ENCODE results near the gene BCORL1.

BCORL1 gene

DNA sequence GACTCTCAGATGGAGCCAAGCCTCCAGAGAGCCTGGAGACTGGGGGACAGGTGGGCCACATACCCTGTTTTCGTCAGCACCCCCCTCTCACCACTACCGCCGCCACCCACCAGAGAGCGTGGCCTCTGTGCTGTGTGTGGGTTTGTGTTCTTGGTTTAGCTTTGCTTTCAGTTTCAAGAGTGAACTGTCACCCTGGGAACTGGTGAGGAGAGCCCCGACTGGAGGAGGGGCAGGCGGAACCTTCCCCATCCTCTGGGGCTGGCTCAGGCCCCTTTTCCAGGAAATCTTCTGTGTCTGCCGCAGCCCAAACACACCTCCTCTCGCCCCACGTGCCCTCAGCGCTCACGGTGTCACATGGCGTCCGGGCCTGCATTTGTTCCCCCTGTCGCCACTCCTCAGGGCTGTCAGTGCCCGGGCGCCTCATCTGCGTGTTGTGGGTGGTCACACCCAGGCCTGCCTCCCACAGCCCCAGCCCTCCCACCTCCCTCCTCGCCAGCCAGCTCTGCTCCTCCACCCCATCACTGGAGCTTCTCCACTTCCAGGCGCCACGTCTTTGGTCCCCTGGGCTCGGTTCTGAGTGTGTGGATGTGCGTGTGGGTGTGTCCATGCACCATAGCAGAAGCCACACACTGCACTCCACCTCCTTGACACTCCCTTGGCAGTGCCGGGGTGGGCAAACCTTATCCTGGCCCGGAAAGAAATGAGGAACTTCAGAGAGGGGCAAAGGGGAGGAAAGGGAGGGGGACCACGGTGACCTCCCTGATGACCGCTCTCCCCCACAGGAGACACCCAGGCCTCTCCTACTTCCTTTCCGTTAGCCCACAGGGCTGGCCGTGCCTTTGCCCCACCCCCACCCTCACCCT is 100.0 kb downstream of the BCORL1 start:
- TF ChIP-seq SPI1 (IDR thresholded peaks at IDR 0.05; ENCODE audit: borderline replicate concordance, low read depth) (peak; percentile 32; the same call in 1 of the 2 replicates), GABPA (IDR thresholded peaks at IDR 0.05; ENCODE audit: low read depth) (no peak), POLR2AphosphoS5 (IDR thresholded peaks at IDR 0.05; ENCODE audit: low read depth) (peak; percentile 55)
- TF ChIP-seq, protein P1, sequence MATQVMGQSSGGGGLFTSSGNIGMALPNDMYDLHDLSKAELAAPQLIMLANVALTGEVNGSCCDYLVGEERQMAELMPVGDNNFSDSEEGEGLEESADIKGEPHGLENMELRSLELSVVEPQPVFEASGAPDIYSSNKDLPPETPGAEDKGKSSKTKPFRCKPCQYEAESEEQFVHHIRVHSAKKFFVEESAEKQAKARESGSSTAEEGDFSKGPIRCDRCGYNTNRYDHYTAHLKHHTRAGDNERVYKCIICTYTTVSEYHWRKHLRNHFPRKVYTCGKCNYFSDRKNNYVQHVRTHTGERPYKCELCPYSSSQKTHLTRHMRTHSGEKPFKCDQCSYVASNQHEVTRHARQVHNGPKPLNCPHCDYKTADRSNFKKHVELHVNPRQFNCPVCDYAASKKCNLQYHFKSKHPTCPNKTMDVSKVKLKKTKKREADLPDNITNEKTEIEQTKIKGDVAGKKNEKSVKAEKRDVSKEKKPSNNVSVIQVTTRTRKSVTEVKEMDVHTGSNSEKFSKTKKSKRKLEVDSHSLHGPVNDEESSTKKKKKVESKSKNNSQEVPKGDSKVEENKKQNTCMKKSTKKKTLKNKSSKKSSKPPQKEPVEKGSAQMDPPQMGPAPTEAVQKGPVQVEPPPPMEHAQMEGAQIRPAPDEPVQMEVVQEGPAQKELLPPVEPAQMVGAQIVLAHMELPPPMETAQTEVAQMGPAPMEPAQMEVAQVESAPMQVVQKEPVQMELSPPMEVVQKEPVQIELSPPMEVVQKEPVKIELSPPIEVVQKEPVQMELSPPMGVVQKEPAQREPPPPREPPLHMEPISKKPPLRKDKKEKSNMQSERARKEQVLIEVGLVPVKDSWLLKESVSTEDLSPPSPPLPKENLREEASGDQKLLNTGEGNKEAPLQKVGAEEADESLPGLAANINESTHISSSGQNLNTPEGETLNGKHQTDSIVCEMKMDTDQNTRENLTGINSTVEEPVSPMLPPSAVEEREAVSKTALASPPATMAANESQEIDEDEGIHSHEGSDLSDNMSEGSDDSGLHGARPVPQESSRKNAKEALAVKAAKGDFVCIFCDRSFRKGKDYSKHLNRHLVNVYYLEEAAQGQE (IDR thresholded peaks at IDR 0.05; ENCODE audit: insufficient replicate concordance, low read depth) = no peak
- TF ChIP-seq, protein P2, sequence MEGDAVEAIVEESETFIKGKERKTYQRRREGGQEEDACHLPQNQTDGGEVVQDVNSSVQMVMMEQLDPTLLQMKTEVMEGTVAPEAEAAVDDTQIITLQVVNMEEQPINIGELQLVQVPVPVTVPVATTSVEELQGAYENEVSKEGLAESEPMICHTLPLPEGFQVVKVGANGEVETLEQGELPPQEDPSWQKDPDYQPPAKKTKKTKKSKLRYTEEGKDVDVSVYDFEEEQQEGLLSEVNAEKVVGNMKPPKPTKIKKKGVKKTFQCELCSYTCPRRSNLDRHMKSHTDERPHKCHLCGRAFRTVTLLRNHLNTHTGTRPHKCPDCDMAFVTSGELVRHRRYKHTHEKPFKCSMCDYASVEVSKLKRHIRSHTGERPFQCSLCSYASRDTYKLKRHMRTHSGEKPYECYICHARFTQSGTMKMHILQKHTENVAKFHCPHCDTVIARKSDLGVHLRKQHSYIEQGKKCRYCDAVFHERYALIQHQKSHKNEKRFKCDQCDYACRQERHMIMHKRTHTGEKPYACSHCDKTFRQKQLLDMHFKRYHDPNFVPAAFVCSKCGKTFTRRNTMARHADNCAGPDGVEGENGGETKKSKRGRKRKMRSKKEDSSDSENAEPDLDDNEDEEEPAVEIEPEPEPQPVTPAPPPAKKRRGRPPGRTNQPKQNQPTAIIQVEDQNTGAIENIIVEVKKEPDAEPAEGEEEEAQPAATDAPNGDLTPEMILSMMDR (IDR thresholded peaks at IDR 0.05; ENCODE audit: insufficient read depth, low read length) = no peak
- Histone ChIP-seq H3K4me3 (replicated peaks; ENCODE audit: insufficient read depth, low read length) (peak overlapping the region; percentile 15; the same call in 1 of the 2 replicates), H3K27ac (replicated peaks) (peak overlapping the region; percentile 91), H3K27me3 (ENCODE audit: insufficient read depth, poor library complexity, severe bottlenecking) (no peaks in the 10 kb centered on the region)
- peak; percentile 70 to 88 for DNase-seq (ENCODE audit: low read depth in 1 of 2, low spot score in 1 of 2)

DNA sequence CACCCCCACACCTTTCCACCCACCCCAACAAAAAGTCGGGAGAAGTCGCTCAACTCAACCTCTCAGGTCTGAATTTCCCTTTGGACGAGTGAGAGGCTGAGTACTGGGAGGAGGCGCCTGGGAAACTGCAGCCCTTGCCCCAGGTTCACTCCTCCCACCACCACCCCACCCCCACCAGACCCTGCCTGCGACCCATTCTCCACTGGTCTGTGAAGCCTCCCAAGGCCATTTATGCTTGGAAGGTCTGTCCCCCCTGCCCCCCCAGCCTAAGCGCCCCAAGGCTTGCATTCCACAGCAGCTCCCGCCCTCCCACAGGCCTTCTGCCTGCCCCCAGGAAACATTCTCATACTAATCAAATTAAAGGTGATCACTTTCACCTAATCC is 100.7 kb downstream of the BCORL1 start:
- TF ChIP-seq, protein P2 (IDR thresholded peaks at IDR 0.05; ENCODE audit: insufficient read depth, low read length) = no peak
- TF ChIP-seq, protein P1 (IDR thresholded peaks at IDR 0.05; ENCODE audit: insufficient replicate concordance, low read depth) = no peak
- no peak for TF ChIP-seq POLR2AphosphoS5 (IDR thresholded peaks at IDR 0.05; ENCODE audit: low read depth)
- TF ChIP-seq SPI1 (IDR thresholded peaks at IDR 0.05; ENCODE audit: borderline replicate concordance, low read depth) = no peak
- no peak for TF ChIP-seq GABPA (IDR thresholded peaks at IDR 0.05; ENCODE audit: low read depth)
- DNase-seq (ENCODE audit: low read depth in 1 of 2, low spot score in 1 of 2) = no peak
- H3K27ac ChIP-seq (replicated peaks) = peak overlapping the region; percentile 91

DNA sequence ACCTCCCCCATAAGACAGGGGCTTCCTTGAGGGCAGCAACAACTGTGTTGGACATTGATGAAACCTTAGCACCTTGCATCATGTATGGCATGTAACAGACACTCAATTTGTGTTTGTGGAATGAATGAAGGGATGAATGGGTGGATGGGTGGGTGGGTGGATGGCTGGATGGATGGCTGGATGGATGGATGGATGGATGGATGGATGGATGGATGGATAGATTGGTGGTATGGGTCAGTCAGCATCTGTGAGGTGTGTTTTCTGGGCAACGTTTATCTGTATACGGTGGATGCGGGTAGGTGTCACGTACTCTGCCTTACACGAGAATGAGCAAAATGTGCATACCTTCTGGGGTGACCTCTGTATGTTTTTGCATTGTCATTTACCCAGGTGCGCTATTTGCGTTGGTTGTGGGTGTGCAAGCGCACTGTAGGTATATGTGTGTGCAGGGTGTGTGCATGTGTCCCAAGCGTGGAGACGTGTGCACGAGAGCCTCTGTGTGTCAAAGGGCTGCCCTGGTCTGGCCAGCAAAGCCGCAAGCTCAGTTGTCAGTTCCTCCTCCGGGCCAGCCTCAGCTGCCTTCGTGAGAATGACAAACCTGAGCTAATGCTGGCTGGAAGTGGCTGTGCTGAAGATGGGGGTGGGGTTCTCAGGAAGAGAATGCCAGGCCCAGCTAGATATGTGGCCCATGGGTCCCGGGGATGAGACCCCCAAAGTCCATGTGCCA is 101.4 kb downstream of the BCORL1 start:
- TF ChIP-seq POLR2AphosphoS5 (IDR thresholded peaks at IDR 0.05; ENCODE audit: low read depth) = peak; percentile 11; the same call in 1 of the 2 replicates
- TF ChIP-seq, protein P2 (IDR thresholded peaks at IDR 0.05; ENCODE audit: insufficient read depth, low read length) = no peak
- no peak for TF ChIP-seq GABPA (IDR thresholded peaks at IDR 0.05; ENCODE audit: low read depth)
- TF ChIP-seq SPI1 (IDR thresholded peaks at IDR 0.05; ENCODE audit: borderline replicate concordance, low read depth) = peak; percentile 47; the same call in 1 of the 2 replicates
- TF ChIP-seq, protein P1 (IDR thresholded peaks at IDR 0.05; ENCODE audit: insufficient replicate concordance, low read depth) = no peak
- H3K4me3 ChIP-seq (replicated peaks; ENCODE audit: insufficient read depth, low read length) = no peak overlapping the region; the same call in 1 of the 2 replicates
- H3K27me3 ChIP-seq (ENCODE audit: insufficient read depth, poor library complexity, severe bottlenecking) = no peaks in the 10 kb centered on the region
- DNase-seq (ENCODE audit: low read depth in 1 of 2, low spot score in 1 of 2) = peak in 1 of 2 experiments; percentile 84
- H3K27ac ChIP-seq (replicated peaks) = peak overlapping the region; percentile 91

More for the DNA sequence above, 100.7 kb downstream of the BCORL1 start:
- Histone ChIP-seq H3K27me3 (ENCODE audit: insufficient read depth, poor library complexity, severe bottlenecking) (no peaks in the 10 kb centered on the region), H3K4me3 (replicated peaks; ENCODE audit: insufficient read depth, low read length) (no peak overlapping the region)
